GM12878 (cell line): ENCODE results near the gene CTNNBIP1. TPM values are rescaled to one million over a fixed set of nuclear protein-coding genes. Genes with fewer than 3 reads are reported as not detected.
"Not testable (repeated sequence)": the region's sequence is repeated elsewhere in the genome, so short reads cannot be mapped to it uniquely, and the experiment has no call there.

ENCODE experiments used
- ATAC-seq: fragments of 200-7000 bp; cut with Tn5 transposase; 3 replicates; pipeline ENCODE4 v1.9.1; 2020; ENCODE audit warnings: mild to moderate bottlenecking, moderate library complexity
- BruUV-seq: library from RNA; stranded (reverse); fragments of 400-500 nt; replicated peaks from 2 replicates; lab custom pipeline; 2021; lab: Mats Ljungman, UMichigan
- CTCF ChIA-PET: fragments of 300-600 bp; sonication (Branson Sonifier 250); formaldehyde crosslinking; extraction: SDS; loops from one replicate; lab custom pipeline; 2021; ENCODE audit warnings: inconsistent platforms; lab: Yijun Ruan, JAX
- POLR2A ChIA-PET: fragments of 350-600 bp; formaldehyde crosslinking; extraction: SDS; loops from one replicate; lab custom pipeline; 2021; ENCODE audit warnings: inconsistent platforms; lab: Charles Lee
- RAD21 ChIA-PET: fragments of 300-600 bp; sonication (Branson Sonifier 250); formaldehyde crosslinking; loops from one replicate; lab custom pipeline; 2023; ENCODE audit warnings: antibody characterized with exemption; ENCODE audit not compliant: unreplicated experiment; lab: Charles Lee
- SMC1A ChIA-PET: fragments of 300-600 bp; sonication (Branson Sonifier 250); formaldehyde crosslinking; loops from one replicate; lab custom pipeline; 2023; ENCODE audit not compliant: unreplicated experiment, uncharacterized antibody; lab: Charles Lee
- DNase-seq: peaks from one replicate; pipeline ENCODE4 v3.0.0-alpha.2; 2011; ENCODE audit warnings: low read depth, low spot score
- FAIRE-seq: peaks from 3 replicates; lab custom pipeline; 2011; peaks lifted over from hg19 to GRCh38; lab: Jason Lieb, UNC
- H2AFZ ChIP-seq: 2 replicates; pipeline ENCODE4 v1.6.0; 2011; ENCODE audit warnings: low read depth, low read length, control low read depth; ENCODE audit not compliant: control insufficient read depth
- H3K27ac ChIP-seq: 2 replicates; pipeline ENCODE4 v1.5.1; 2011; ENCODE audit warnings: control low read depth; ENCODE audit not compliant: control insufficient read depth, insufficient read depth
- H3K27me3 ChIP-seq, 2 experiments: replicated peaks in 1 of 2; 2 replicates each; pipeline versions ENCODE4 v1.6.0 to v1.6.1; 2011; ENCODE audit warnings: low read length in 1 of 2; ENCODE audit not compliant: control insufficient read depth in 2 of 2, insufficient read depth in 2 of 2
- H3K36me3 ChIP-seq, 2 experiments: 2 replicates each; pipeline ENCODE4 v1.5.1; 2011; ENCODE audit warnings: low read length in 1 of 2; ENCODE audit not compliant: control insufficient read depth in 2 of 2, insufficient read depth in 2 of 2
- H3K4me1 ChIP-seq: 2 replicates; pipeline ENCODE4 v1.6.1; 2011; ENCODE audit warnings: mild to moderate bottlenecking, low read length, moderate library complexity, mixed read lengths; ENCODE audit not compliant: control insufficient read depth, insufficient read depth
- H3K4me2 ChIP-seq: 2 replicates; pipeline ENCODE4 v1.6.0; 2011; ENCODE audit warnings: control low read depth; ENCODE audit not compliant: control insufficient read depth, insufficient read depth
- H3K4me3 ChIP-seq: fragments of 200-600 bp; sonication (generic); 2 replicates; pipeline ENCODE4 v1.5.1; 2016
- H3K79me2 ChIP-seq: 2 replicates; pipeline ENCODE4 v1.6.0; 2011; ENCODE audit warnings: low read length; ENCODE audit not compliant: control insufficient read depth, insufficient read depth
- H3K9ac ChIP-seq: 2 replicates; pipeline ENCODE4 v1.8.0; 2011; ENCODE audit warnings: low read length, control low read depth, mixed read lengths; ENCODE audit not compliant: control insufficient read depth, insufficient read depth
- H3K9me3 ChIP-seq: replicated peaks from 3 replicates; pipeline ENCODE4 v1.5.1; 2011; ENCODE audit warnings: mild to moderate bottlenecking, low read length; ENCODE audit not compliant: control insufficient read depth, insufficient read depth
- H4K20me1 ChIP-seq: 2 replicates; pipeline ENCODE4 v1.6.0; 2011; ENCODE audit not compliant: control insufficient read depth, insufficient read depth
- WGBS: methylation state at CpG from one replicate; pipeline ENCODE4 v1.1.6; 2016; ENCODE audit warnings: low lambda C conversion rate; ENCODE audit not compliant: insufficient replicate concordance, insufficient coverage; ENCODE audit errors: missing lambda C conversion rate; 5-methylcytosine and 5-hydroxymethylcytosine counted together
- in situ Hi-C: fragments of 300-500 bp; cut with MboI; formaldehyde crosslinking; loops from 9 replicates; pipeline ENCODE4 v1.14.3; 2018; ENCODE audit warnings: mixed read lengths
- intact Hi-C: fragments of 100-400 bp; cut with micrococcal nuclease; formaldehyde crosslinking; loops from one replicate; pipeline ENCODE4 v1.14.2; 2022; ENCODE audit not compliant: unreplicated experiment
- polyA plus RNA-seq, 11 experiments: library from polyadenylated mRNA; depleted of rRNA in 4 of 11; unstranded in 6 of 11; stranded (reverse) in 5 of 11; fragments of >200 nt; fragmentation: Nextera tagmentation in 4 of 11; fragmentation: Illumina TruSeq in 1 of 11; extraction: Ambion mirVana in 4 of 11; extraction: Trizol in 1 of 11; gene quantifications; 1 replicate in 1 of 11; 2 replicates in 10 of 11; pipeline versions ENCODE4 v1.2.1 to v1.2.3, GENCODE V29; 2011 to 2016; ENCODE audit warnings: inconsistent platforms in 2 of 11, missing spikeins in 2 of 11, low read depth in 1 of 11
- total RNA-seq, 4 experiments: library from RNA; depleted of rRNA in 3 of 4; stranded (reverse); fragments of >200 nt in 3 of 4; fragmentation: Illumina TruSeq in 1 of 4; extraction: Trizol in 1 of 4; gene quantifications; 2 replicates each; pipeline versions ENCODE4 v1.2.1 to v1.2.3, GENCODE V29; 2013 to 2021
- TF ChIP-seq, protein P1 (sequence below), 3 experiments: IDR thresholded peaks in 2 of 3; conservative IDR thresholded peaks in 1 of 3; 2 replicates each; pipeline ENCODE4 v1.5.1; 2011; ENCODE audit warnings: low read depth in 3 of 3, low read length in 3 of 3, mild to moderate bottlenecking in 3 of 3, control low read depth in 2 of 3, moderate library complexity in 2 of 3, inconsistent platforms in 1 of 3, mixed read lengths in 1 of 3; ENCODE audit not compliant: control insufficient read depth in 2 of 3, insufficient read depth in 1 of 3; ENCODE audit errors: extremely low read depth in 1 of 3
- TF ChIP-seq, protein P2 (sequence below): IDR thresholded peaks from 2 replicates; pipeline ENCODE4 v1.6.1; 2012; ENCODE audit warnings: low read length, inconsistent platforms
- TF ChIP-seq, protein P3 (sequence below): IDR thresholded peaks from 2 replicates; pipeline ENCODE4 v1.6.1; 2011; ENCODE audit warnings: low read depth, low read length, improper control_type of control experiment, borderline replicate concordance

The CTNNBIP1 gene
- total and polyA plus RNA-seq, 10 of the 15 experiments (the other 5 are each of a cell fraction or from before 2014, with no cell fraction given), result 0.42 to 31.8 (median 10.8) TPM

DNA sequence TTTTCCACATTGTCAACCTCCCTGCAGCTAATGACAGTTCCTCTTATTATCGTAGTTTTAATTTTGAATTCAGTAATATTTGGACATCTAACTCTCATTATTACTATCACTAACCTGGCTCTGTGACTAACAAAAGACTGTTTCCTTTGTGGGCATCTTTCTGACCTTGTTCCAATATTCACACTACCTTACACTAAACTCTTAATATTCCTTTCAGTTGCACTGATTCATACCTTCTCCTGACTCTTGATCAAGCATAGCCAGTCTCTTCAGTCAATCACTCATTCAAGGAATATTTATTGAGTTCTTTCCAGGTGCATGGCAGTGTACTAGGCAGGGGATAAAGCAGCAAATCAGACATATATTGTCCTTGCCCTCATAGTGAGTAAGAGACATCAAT lies 7.8 kb upstream of the CTNNBIP1 start (continued):
- TF ChIP-seq, protein P1, sequence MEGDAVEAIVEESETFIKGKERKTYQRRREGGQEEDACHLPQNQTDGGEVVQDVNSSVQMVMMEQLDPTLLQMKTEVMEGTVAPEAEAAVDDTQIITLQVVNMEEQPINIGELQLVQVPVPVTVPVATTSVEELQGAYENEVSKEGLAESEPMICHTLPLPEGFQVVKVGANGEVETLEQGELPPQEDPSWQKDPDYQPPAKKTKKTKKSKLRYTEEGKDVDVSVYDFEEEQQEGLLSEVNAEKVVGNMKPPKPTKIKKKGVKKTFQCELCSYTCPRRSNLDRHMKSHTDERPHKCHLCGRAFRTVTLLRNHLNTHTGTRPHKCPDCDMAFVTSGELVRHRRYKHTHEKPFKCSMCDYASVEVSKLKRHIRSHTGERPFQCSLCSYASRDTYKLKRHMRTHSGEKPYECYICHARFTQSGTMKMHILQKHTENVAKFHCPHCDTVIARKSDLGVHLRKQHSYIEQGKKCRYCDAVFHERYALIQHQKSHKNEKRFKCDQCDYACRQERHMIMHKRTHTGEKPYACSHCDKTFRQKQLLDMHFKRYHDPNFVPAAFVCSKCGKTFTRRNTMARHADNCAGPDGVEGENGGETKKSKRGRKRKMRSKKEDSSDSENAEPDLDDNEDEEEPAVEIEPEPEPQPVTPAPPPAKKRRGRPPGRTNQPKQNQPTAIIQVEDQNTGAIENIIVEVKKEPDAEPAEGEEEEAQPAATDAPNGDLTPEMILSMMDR (IDR thresholded peaks at IDR 0.05 in 2 of 3, conservative IDR thresholded peaks at IDR 0.05 in 1 of 3; ENCODE audit: control insufficient read depth in 2 of 3, extremely low read depth in 1 of 3, insufficient read depth in 1 of 3, low read depth in 3 of 3, low read length in 3 of 3), result no peak
- TF ChIP-seq, protein P2, sequence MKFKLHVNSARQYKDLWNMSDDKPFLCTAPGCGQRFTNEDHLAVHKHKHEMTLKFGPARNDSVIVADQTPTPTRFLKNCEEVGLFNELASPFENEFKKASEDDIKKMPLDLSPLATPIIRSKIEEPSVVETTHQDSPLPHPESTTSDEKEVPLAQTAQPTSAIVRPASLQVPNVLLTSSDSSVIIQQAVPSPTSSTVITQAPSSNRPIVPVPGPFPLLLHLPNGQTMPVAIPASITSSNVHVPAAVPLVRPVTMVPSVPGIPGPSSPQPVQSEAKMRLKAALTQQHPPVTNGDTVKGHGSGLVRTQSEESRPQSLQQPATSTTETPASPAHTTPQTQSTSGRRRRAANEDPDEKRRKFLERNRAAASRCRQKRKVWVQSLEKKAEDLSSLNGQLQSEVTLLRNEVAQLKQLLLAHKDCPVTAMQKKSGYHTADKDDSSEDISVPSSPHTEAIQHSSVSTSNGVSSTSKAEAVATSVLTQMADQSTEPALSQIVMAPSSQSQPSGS, result no peak
- TF ChIP-seq, protein P3, sequence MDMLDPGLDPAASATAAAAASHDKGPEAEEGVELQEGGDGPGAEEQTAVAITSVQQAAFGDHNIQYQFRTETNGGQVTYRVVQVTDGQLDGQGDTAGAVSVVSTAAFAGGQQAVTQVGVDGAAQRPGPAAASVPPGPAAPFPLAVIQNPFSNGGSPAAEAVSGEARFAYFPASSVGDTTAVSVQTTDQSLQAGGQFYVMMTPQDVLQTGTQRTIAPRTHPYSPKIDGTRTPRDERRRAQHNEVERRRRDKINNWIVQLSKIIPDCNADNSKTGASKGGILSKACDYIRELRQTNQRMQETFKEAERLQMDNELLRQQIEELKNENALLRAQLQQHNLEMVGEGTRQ, result no peak
- TF ChIP-seq, all 136 proteins: peak for 0

DNA sequence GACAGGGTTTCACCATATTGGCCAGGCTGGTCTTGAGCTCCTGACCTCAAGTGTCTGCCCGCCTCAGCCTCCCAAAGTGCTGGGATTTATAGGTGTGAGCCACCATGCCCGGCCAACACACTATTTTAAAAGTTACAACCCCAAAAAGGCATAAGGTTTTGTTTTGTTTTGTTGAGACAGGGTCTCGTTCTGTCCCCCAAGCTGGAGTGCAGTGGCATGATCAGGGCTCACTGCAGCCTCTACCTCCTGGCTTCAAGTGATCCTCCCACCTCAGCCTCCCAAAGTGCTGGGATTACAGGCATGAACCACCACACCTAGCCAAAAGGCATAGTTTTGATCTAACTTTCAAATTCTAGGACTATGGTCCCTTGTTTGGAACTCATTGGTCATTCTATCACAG lies 7.4 kb upstream of the CTNNBIP1 start:
- H3K79me2 ChIP-seq, FAIRE-seq, H2AFZ ChIP-seq, H3K9me3 ChIP-seq, H3K4me2 ChIP-seq, intact Hi-C loops, H3K4me3 ChIP-seq, H3K36me3 ChIP-seq, DNase-seq, H3K4me1 ChIP-seq, H4K20me1 ChIP-seq, H3K9ac ChIP-seq, H3K27me3 ChIP-seq, in situ Hi-C loops, H3K27ac ChIP-seq, RAD21 ChIA-PET, BruUV-seq, ATAC-seq: not testable (repeated sequence)
- CTCF ChIA-PET, result interaction anchor here (0.9 to 3.3 kb wide), 3 partner anchors 24 to 43 kb away, joined by 3 to 10 read pairs (median 4); no protein-coding TSS in a partner anchor
- SMC1A ChIA-PET, result interaction anchor here (1.3 kb wide), 1 partner anchor 43 kb away, joined by 3 read pairs; no protein-coding TSS in a partner anchor
- WGBS, result 24% methylated on average over 3 of the region's 3 CpGs
- POLR2A ChIA-PET, result interaction anchor here (0.6 kb wide), 4 partner anchors 100 to 1135 kb away, joined by 3 to 5 read pairs (median 3); no protein-coding TSS in a partner anchor
